ENCODE data around the gene KRTAP9-1.
"Not testable (repeated sequence)": the region's sequence is repeated elsewhere in the genome, so short reads cannot be mapped to it uniquely, and the experiment has no call there.

KRTAP9-1 gene

DNA sequence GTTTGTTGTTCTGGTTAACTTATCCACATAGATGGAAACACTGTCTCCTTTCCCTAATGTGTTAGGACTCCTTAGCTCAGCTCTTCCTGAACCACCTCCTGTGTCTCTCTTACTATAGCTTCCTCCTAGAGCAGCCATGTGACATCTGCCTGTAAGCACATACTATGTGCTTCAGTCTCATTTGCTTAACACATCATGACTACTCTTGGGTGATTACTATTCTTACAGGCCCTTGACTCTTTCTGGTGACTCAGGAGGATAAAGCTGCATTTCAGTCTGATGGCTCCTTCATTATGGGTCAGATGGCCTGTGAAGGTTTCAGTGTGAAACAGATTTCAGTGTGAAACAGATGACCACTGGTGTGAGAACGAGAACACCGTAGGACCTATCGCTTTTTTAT, 11.3 kb upstream of the KRTAP9-1 start:
- FAIRE-seq (no peak), DNase-seq (ENCODE audit: extremely low spot score, insufficient read length, low read depth) (no peak)

DNA sequence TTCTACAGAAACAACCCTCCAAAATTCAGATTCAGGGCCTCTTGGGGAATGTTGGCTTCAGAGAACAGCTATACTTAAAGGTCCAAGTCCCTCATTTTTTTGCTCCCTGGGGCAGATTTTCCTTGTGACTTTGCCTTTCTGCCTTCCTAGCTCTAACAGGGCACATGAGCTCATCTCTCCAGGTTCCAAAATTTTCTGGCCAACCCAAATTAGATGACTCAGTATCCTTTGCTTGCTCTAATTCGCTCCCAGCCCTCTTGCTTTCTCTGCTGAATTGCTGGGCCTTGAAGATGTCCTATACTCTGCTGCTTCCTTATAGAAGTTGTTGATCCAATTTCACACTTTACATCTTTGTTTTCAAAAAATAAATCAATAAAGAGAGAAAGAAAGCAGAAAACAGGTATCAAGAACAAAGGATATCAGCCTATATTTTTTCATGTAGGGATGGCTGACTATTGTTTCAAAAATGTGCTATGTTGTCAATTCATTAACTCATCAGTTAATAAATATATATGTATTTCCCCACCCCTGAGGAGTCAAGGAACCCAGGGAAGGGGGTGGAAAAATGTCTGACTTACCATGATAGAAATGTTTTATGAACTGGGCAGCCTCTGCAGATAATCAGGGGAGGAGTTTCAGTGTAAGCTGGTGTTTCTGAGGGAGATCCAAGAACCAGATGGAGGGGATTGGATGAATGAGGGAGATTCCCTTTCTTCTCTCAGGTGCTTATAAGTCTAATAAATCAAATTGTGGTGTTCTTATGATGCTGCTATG, 10.7 kb upstream of the KRTAP9-1 start:
- DNase-seq (ENCODE audit: extremely low spot score, insufficient read length, low read depth) (no peak), FAIRE-seq (no peak)

DNA sequence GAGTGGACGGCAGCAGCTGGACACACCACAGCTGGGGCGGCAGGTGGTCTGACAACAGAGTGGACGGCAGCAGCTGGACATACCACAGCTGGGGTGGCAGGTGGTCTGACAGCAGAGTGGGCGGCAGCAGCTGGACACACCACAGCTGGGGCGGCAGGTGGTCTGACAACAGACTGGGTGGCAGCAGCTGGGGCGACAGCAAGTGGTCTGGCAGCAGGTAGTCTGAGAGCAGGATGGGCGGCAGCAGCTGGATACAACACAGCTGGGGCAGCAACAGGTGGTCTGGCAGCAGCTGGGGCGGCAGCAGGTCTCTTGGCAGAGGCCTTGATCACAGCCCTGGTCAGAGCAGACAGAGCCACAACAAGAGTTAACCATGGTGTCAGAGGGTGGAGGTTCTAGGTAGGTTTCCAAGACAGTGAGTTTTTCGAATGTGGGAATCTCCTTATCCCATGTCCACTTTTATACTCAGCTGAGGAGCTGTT, 5.2 kb upstream of the KRTAP9-1 start, which contains the start of gene KRTAP4-1:
Gene KRTAP4-1, minus strand, starts transcription at position 432 of the 482 bp plus-strand sequence. Its CDS starts 57 bp downstream, at position 375.
- FAIRE-seq = no peak
- DNase-seq (ENCODE audit: extremely low spot score, insufficient read length, low read depth) = no peak

DNA sequence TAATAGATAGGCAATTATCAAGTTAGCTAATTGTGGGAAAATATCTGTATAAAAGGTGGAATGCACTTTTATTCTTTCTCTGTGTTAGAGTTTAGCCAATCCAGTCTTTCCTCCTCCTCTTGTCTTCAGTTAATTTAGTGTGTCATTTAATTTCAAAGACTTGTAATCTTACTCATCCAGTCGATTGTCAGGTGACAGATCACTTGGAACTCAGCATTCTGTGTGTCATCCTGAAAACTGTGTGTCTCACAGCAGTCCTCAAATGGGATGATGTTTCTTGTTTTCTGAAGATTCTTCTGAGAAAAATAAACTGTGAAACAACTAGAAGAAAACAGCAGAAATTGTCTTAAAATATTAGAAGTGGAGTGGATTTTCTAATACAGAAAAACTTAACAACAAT, 4.7 kb upstream of the KRTAP9-1 start:
- no peak for DNase-seq (ENCODE audit: extremely low spot score, insufficient read length, low read depth)

DNA sequence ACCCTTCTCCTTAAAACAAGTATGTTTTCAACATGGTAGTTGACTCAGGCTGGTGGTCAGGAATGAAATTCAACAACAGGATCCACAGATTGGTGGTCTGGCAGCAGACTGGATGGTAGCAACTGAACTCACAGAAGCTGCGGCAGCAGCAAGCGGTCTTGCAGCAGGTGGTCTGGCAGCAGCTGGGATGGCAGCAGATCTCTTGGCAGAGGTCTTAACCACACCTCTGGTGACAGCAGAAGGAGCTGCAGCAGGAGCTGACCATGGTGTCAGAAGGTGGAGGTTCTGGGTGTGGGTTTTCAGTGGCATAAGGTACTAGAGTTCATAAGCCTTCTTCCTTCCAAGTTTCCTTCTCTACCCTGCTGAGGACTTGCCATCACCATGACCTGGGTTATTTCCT, 2.8 kb upstream of the KRTAP9-1 start:
- no peak for FAIRE-seq

More for the DNA sequence above, 4.7 kb upstream of the KRTAP9-1 start:
- FAIRE-seq = no peak

DNA sequence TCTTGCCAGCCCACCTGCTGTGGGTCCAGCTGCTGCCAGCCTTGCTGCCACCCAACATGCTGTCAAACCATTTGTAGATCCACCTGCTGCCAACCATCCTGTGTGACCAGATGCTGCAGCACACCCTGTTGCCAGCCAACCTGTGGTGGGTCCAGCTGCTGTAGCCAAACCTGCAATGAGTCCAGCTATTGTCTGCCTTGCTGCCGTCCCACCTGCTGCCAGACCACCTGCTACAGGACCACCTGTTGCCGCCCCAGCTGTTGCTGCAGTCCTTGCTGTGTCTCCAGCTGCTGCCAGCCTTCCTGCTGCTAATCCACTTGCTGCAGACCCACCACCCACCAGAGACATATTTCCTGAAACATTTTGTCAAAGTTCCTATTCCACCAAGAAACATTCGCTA, 641 bp downstream of the KRTAP9-1 start:
- FAIRE-seq = no peak
- DNase-seq (ENCODE audit: extremely low spot score, insufficient read length, low read depth) = no peak

More for the DNA sequence above, 2.8 kb upstream of the KRTAP9-1 start:
- DNase-seq (ENCODE audit: extremely low spot score, insufficient read length, low read depth) = no peak

DNA sequence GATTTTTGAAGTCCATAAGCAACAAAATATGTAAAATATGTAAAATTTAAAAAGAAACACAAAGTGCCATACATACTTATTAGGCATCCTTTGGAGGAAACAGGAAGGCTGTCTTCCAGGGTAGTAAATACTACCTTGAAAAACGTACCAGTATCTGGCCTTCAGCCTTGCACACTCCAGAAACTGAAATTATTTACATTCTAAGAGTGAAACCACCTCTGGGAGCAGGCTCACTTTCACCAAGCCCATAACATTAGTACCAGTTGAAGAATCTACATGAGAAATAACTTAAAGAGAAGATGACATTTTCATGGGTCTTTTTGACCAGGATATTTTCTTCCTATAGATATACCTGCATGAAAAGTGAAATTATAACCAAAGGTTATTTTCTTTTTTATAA, 6.4 kb downstream of the KRTAP9-1 start:
- FAIRE-seq (peak; percentile 44), DNase-seq (ENCODE audit: extremely low spot score, insufficient read length, low read depth) (no peak)

DNA sequence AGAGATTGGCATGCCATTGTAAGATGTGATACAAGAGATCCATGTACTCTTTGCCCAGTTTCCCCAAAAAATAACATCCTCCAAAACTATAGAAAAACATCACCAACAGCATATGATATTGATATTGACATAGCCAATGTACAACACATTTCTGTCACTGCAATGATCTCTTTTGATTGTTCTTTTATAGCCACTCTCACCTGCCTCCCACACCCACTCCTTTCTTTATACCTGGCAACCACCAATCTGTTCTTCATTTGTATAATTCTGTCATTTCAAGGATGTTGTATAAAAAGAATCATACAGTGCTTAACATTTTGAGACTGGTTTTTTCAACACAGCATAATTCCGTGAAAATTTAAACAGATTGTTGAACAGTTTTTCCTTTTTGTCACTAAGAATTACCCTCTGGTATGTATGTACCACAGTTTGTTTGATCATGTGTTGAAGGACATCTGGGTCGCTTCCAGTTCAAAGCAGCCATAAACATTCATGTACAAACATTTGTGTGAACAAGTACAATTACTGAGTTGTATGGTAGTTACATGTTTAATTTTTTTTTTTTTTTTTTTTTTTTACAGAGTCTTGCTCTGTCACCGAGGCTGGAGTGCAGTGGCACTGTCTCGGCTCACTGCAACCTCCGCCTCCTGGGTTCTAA, 9.9 kb downstream of the KRTAP9-1 start:
- no peak for FAIRE-seq

DNA sequence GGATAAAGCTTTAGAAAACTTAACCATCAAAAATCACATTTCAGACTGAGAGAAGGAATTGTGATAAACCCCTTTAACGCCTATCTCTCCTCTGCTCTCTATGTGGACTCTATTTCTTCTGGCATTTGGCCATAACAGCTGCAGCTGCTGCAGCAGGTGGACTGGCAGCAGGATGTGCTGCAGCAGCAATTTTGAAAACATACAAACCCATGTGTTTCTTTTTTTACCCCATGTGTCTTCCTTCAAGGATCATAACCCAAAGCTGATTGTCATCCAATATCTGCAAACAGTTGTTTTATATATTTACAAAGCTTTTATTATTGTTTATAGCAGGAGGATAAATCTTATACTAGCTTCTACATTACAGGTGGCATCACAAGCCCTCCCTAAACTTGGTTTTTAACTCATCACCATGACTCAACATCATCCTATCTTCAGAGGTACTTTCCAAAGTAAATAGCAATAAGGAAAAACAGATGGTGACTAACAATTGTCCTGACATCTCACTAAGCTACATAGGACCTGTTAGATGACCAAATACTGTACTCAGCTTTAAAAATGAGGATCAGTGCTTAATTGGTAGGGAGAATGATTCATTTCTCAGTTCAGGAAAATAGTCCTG, 22.3 kb downstream of the KRTAP9-1 start:
- no peak for FAIRE-seq
- no peak for DNase-seq (ENCODE audit: extremely low spot score, insufficient read length, low read depth)

More for the DNA sequence above, 9.9 kb downstream of the KRTAP9-1 start:
- DNase-seq (ENCODE audit: extremely low spot score, insufficient read length, low read depth) = no peak

DNA sequence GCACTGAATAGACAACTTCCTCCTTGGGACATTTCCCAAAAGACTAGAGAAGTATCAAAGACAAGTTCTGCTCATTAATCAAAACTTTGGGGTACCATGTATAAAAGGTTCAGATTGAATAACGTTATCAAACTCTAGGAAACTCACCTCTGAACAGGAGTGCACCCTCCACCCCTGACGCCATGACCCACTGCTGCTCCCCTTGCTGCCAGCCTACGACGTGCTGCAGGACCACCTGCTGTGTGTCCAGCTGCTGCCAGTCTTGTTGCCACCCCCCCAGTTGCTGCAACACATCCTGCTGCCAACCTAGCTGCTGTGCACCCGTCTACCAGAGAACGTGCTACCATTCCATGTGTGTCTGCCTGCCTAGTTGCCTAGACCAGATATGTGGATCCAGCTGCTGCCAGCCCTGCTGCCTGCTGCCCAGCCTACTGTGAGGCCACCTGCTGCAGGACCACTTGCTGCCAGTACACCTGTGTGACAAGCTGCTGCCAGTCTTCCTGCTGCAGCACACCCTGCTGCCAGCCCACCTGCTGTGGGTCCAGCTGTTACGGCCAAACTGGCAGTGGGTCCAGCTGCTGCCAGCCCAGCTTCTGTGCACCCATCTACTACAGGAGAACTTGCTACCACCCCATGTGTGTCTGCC, 23.0 kb downstream of the KRTAP9-1 start:
- DNase-seq (ENCODE audit: extremely low spot score, insufficient read length, low read depth) (no peak), FAIRE-seq (no peak)

DNA sequence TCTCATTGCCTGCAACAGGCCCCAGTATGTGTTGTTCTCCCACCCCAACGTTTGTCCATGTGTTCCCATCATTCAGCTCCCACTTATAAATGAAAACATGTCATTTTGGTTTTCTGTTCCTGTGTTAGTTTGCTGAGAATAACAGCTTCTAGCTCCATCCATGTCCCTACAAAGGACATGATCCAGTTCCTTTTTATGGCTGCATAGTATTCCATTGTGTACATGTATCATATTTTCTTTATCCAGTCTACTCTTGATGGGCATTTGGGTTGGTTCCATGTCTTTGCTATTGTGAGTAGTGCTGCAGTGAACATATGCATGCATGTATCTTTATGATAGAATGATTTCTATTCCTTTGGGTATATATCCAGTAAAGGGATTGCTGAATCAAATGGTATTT, 26.0 kb downstream of the KRTAP9-1 start:
- DNase-seq (ENCODE audit: extremely low spot score, insufficient read length, low read depth) (no peak), FAIRE-seq (no peak)

DNA sequence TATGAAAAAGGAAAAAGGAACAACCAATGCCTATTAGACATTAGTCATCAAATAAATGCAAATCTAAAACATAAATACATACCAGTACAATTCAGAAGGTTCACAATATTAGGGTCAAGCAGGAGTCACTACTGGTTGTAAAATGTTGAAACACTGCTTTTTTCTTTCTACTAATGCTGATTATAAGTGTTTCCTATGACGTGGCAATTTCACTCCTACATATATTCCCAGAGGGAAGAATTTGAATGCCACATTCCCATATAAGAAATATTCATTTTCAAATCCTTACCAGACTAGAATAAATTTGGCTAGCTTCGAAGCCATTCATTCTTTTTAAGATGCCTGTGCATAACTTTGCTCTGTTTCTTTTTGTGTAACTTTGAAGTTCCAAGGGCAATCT, 34.1 kb downstream of the KRTAP9-1 start:
- FAIRE-seq (no peak), DNase-seq (ENCODE audit: extremely low spot score, insufficient read length, low read depth) (no peak)

DNA sequence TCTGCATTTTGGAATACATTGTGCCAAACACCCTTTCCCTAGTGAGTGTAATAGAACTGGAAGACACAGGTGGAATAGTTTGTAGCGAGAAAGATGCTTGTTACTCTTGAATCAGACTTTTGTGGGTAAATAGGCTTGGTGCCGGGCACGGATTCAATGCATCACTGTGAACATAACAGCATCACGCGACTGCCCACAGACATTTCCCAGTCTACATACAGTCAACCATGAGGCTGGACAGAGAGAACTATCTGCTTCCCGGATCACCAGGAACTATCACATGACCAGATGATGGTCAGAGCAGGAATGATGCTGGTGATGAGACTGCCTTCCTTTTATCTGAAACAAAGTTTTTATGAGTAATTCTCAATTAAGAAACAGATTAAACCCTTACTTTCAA, 36.4 kb downstream of the KRTAP9-1 start:
- DNase-seq (ENCODE audit: extremely low spot score, insufficient read length, low read depth) (no peak), FAIRE-seq (no peak)

DNA sequence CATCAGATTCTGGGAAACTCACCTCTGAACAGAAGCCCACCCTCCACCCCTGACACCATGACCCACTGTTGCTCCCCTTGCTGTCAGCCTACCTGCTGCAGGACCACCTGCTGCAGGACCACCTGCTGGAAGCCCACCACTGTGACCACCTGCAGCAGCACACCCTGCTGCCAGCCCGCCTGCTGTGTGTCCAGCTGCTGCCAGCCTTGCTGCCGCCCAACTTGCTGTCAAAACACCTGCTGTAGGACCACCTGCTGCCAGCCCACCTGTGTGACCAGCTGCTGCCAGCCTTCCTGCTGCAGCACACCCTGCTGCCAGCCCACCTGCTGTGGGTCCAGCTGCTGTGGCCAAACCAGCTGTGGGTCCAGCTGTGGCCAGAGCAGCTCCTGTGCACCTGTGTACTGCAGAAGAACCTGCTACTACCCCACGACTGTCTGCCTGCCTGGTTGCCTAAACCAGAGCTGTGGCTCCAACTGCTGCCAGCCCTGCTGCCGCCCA, 37.0 kb downstream of the KRTAP9-1 start, which contains the start of gene KRTAP9-2:
Gene KRTAP9-2, plus strand, starts transcription at position 51 of the 498 bp plus-strand sequence. Its CDS starts 7 bp downstream, at position 58.
- FAIRE-seq; DNase-seq (ENCODE audit: extremely low spot score, insufficient read length, low read depth): not testable (repeated sequence)

DNA sequence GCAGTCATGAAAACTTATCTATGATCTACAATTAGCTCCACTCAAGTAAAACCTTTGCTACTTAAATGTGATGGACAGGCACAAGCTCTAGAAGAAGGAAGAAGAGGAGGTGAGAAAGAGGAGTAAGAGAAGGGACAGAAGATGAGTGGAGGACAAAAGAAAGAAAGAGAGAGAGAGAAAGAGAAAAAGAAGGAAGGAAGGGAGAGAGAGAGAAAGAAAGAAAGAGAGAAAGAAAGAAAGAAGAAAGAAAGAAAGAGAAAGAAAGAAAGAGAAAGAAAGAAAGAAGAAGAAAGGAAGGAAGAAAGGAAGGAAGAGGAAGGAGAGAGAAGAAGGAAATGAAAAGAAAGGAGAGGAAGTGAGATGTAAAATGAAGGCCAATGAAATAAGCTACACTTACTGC, 40.4 kb downstream of the KRTAP9-1 start:
- DNase-seq (ENCODE audit: extremely low spot score, insufficient read length, low read depth) = no peak
- FAIRE-seq = no peak

DNA sequence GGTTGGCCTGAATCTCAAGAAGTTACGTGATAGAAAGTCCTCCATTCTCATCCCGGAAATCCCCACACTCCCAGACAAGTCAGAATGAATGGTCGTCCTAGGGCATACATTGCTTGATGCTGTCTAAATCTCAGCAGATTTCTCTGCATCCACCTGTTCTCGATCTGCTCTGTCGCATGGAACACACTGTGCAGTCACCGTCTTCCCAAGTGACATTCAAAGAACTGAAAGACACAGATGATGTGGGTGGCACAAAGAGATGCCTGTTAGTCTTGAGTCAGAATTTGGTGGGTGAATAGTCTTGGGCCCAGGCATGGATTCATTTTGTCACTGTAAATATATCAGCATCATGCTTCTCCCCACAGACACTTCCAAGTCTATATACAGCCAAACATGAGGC, 42.0 kb downstream of the KRTAP9-1 start:
- DNase-seq (ENCODE audit: extremely low spot score, insufficient read length, low read depth) = no peak
- FAIRE-seq = no peak

DNA sequence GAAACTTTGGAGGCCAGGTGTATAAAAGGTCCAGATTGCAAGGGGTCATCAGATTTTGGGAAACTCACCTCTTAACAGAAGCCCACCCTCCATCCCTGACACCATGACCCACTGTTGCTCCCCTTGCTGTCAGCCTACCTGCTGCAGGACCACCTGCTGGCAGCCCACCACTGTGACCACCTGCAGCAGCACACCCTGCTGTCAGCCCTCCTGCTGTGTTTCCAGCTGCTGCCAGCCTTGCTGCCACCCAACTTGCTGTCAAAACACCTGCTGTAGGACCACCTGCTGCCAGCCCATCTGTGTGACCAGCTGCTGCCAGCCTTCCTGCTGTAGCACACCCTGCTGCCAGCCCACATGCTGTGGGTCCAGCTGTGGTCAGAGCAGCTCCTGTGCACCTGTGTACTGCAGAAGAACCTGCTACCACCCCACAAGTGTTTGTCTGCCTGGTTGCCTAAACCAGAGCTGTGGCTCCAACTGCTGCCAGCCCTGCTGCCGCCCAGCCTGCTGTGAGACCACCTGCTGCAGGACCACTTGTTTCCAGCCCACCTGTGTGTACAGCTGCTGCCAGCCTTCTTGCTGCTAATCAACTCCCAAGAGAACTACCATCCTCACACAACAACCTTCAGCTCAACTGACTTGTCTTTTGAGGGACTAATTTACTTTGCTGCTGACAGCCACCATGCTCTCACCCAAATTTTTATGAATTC, 42.9 kb downstream of the KRTAP9-1 start, which contains the start of gene KRTAP9-3:
Gene KRTAP9-3, plus strand, starts transcription at position 51 of the 707 bp plus-strand sequence. Its CDS starts 53 bp downstream, at position 104.
- not testable (repeated sequence) for FAIRE-seq

DNA sequence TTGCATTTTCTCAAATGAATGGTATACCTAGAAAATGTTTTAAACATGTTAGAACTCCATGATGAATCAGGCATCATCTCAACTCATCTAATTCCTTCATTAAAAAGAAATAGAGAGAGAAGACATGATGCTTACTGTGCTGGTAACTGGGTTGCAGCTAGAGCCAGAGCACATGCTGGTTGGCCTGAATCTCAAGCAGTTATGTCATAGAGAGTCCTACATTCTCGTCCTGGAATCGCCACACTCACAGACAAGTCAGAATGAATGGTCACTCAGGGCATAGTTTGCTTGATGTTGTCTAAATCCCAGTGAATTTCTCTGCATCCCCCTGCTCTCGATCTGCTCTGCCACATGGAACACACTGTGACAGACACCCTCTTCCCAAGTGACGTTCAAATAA, 47.4 kb downstream of the KRTAP9-1 start:
- not testable (repeated sequence) for DNase-seq (ENCODE audit: extremely low spot score, insufficient read length, low read depth); FAIRE-seq

More for the DNA sequence above, 42.9 kb downstream of the KRTAP9-1 start, which contains the start of gene KRTAP9-3:
- not testable (repeated sequence) for DNase-seq (ENCODE audit: extremely low spot score, insufficient read length, low read depth)

DNA sequence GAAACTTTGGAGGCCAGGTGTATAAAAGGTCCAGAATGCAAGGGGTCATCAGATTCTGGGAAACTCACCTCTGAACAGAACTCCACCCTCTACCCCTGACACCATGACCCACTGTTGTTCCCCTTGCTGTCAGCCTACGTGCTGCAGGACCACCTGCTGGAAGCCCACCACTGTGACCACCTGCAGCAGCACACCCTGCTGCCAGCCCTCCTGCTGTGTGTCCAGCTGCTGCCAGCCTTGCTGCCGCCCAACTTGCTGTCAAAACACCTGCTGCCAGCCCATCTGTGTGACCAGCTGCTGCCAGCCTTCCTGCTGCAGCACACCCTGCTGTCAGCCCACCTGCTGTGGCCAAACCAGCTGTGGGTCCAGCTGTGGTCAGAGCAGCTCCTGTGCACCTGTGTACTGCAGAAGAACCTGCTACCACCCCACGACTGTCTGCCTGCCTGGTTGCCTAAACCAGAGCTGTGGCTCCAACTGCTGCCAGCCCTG, 48.3 kb downstream of the KRTAP9-1 start, which contains the start of gene KRTAP9-8:
Gene KRTAP9-8, plus strand, starts transcription at position 51 of the 489 bp plus-strand sequence. Its CDS starts 53 bp downstream, at position 104.
- DNase-seq (ENCODE audit: extremely low spot score, insufficient read length, low read depth); FAIRE-seq: not testable (repeated sequence)
